Measurements from ENCODE around the gene GPBP1L1. TPM values are rescaled to one million over a fixed set of nuclear protein-coding genes. Genes with fewer than 3 reads are reported as not detected.

The GPBP1L1 gene
- polyA plus RNA-seq, 1 of the 3 experiments (the other 2 are of a cell fraction) = 28.5 TPM

GRCh38 chr1:45643978-45644377, 42.4 kb downstream of the GPBP1L1 start:
- ChIA-PET POLR2A (no interaction called here), CTCF (interaction anchor here (1.0 to 1.4 kb wide), 2 partner anchors 9 to 12 kb away, joined by 3 read pairs; no protein-coding TSS in a partner anchor)
- Histone ChIP-seq H3K27ac (ENCODE audit: low read depth in 2 of 2, low read length in 1 of 2) (no peak overlapping the region), H3K79me2 (ENCODE audit: insufficient read depth) (peaks cover 31% of the 10 kb centered on the region), H3K27me3 (ENCODE audit: insufficient read depth) (no peaks in the 10 kb centered on the region), H4K20me1 (ENCODE audit: insufficient read depth) (peaks cover 7% of the 10 kb centered on the region; the same call in 1 of the 2 replicates), H3K9me3 (no peaks in the 10 kb centered on the region), H3K4me3 (ENCODE audit: low read depth in 2 of 2, low read length in 1 of 2) (no peak overlapping the region), H3K4me2 (no peak overlapping the region), H3F3A (replicated peaks; ENCODE audit: insufficient read depth) (peaks cover 19% of the 10 kb centered on the region), H3K9me2 (no peaks in the 10 kb centered on the region), H3K4me1 (ENCODE audit: control insufficient read depth in 1 of 2, insufficient read depth in 2 of 2, low read depth in 1 of 2, low read length in 1 of 2) (no peaks in the 10 kb centered on the region), H3K36me3 (replicated peaks in 1 of 2; ENCODE audit: control insufficient read depth in 1 of 2, insufficient read depth in 2 of 2, low read length in 1 of 2) (peaks cover 37 to 61% of the 10 kb centered on the region in 2 experiments), H3K9ac (no peak overlapping the region), H2AFZ (ENCODE audit: low read depth) (no peak overlapping the region)
- TF ChIP-seq MAX (IDR thresholded peaks at IDR 0.05; ENCODE audit: low read depth) = no peak
- no peak for TF ChIP-seq ZBTB33 (IDR thresholded peaks at IDR 0.05; ENCODE audit: borderline replicate concordance, low read depth)
- TF ChIP-seq IRF3 (IDR thresholded peaks at IDR 0.05; ENCODE audit: low read depth, low read length) = no peak
- no peak for TF ChIP-seq NFIC (IDR thresholded peaks at IDR 0.05; ENCODE audit: borderline replicate concordance)
- TF ChIP-seq USF2 (IDR thresholded peaks at IDR 0.05; ENCODE audit: borderline replicate concordance, low read depth, low read length) = no peak
- no peak for TF ChIP-seq EZH2phosphoT487 (IDR thresholded peaks at IDR 0.05; ENCODE audit: borderline replicate concordance, low read depth)
- no peak for TF ChIP-seq GABPA (IDR thresholded peaks at IDR 0.05; ENCODE audit: low read depth)
- no peak for TF ChIP-seq CHD2 (IDR thresholded peaks at IDR 0.05; ENCODE audit: low read length, partially characterized antibody)
- no peak for TF ChIP-seq MEF2A (IDR thresholded peaks at IDR 0.05; ENCODE audit: borderline replicate concordance, low read depth)
- no peak for TF ChIP-seq TCF12 (IDR thresholded peaks at IDR 0.05)
- no peak for TF ChIP-seq RCOR1 (IDR thresholded peaks at IDR 0.05; ENCODE audit: low read length)
- no peak for TF ChIP-seq SMC3 (IDR thresholded peaks at IDR 0.05; ENCODE audit: low read depth, low read length)
- TF ChIP-seq YY1 (IDR thresholded peaks at IDR 0.05; ENCODE audit: low read depth) = no peak
- TF ChIP-seq GATA2 (CRISPR knock-in tag; IDR thresholded peaks at IDR 0.05) = no peak
- no peak for DNase-seq

GRCh38 chr1:45643321-45643720, 43.0 kb downstream of the GPBP1L1 start:
- 85% methylated on average over 5 of the region's 5 CpGs for WGBS (ENCODE audit: low lambda C conversion rate)
- Histone ChIP-seq H3K9me2 (no peaks in the 10 kb centered on the region), H3K27ac (ENCODE audit: low read depth in 2 of 2, low read length in 1 of 2) (no peak overlapping the region), H3K36me3 (replicated peaks in 1 of 2; ENCODE audit: control insufficient read depth in 1 of 2, insufficient read depth in 2 of 2, low read length in 1 of 2) (peaks cover 44 to 65% of the 10 kb centered on the region in 2 experiments), H3K79me2 (ENCODE audit: insufficient read depth) (peaks cover 29% of the 10 kb centered on the region), H3K9me3 (no peaks in the 10 kb centered on the region), H2AFZ (ENCODE audit: low read depth) (no peak overlapping the region), H3K9ac (no peak overlapping the region), H3K4me3 (ENCODE audit: low read depth in 2 of 2, low read length in 1 of 2) (no peak overlapping the region), H4K20me1 (ENCODE audit: insufficient read depth) (peaks cover 7% of the 10 kb centered on the region; the same call in 1 of the 2 replicates), H3K4me1 (ENCODE audit: control insufficient read depth in 1 of 2, insufficient read depth in 2 of 2, low read depth in 1 of 2, low read length in 1 of 2) (no peaks in the 10 kb centered on the region), H3F3A (replicated peaks; ENCODE audit: insufficient read depth) (peaks cover 19% of the 10 kb centered on the region), H3K4me2 (no peak overlapping the region), H3K27me3 (ENCODE audit: insufficient read depth) (no peaks in the 10 kb centered on the region)
- no peak for DNase-seq
- POLR2A ChIA-PET = no interaction called here
- CTCF ChIA-PET = interaction anchor here (1.4 kb wide), 1 partner anchor 8 kb away, joined by 3 read pairs; no protein-coding TSS in a partner anchor
- TF ChIP-seq ZBTB33 (IDR thresholded peaks at IDR 0.05; ENCODE audit: borderline replicate concordance, low read depth) (no peak), FOXJ3 (CRISPR knock-in tag; IDR thresholded peaks at IDR 0.05) (no peak), SMC3 (IDR thresholded peaks at IDR 0.05; ENCODE audit: low read depth, low read length) (no peak), RXRA (IDR thresholded peaks at IDR 0.05; ENCODE audit: borderline replicate concordance, low read depth) (no peak), GABPA (IDR thresholded peaks at IDR 0.05; ENCODE audit: low read depth) (no peak), CHD2 (IDR thresholded peaks at IDR 0.05; ENCODE audit: low read length, partially characterized antibody) (no peak), IRF3 (IDR thresholded peaks at IDR 0.05; ENCODE audit: low read depth, low read length) (no peak), GATA2 (CRISPR knock-in tag; IDR thresholded peaks at IDR 0.05) (no peak), NRF1 (IDR thresholded peaks at IDR 0.05; ENCODE audit: low read depth, low read length) (no peak), NFIC (IDR thresholded peaks at IDR 0.05; ENCODE audit: borderline replicate concordance) (no peak), USF2 (IDR thresholded peaks at IDR 0.05; ENCODE audit: borderline replicate concordance, low read depth, low read length) (no peak)
